HepG2 (cell line): ENCODE data around the gene TRA2B. TPM values are rescaled to one million over a fixed set of nuclear protein-coding genes. Genes with fewer than 3 reads are reported as not detected.

Experiments
- ATF7 ChIP-seq, 2 experiments: fragments of 450-650 bp in 1 of 2; sonication (generic) in 1 of 2; formaldehyde crosslinking in 1 of 2; IDR thresholded peaks; 2 replicates each; pipeline versions ENCODE4 v1.4.0 to v1.6.1; 2016 to 2020; ENCODE audit warnings: antibody characterized with exemption in 1 of 2, mild to moderate bottlenecking in 1 of 2, missing genetic modification reagents in 1 of 2
- BATF2 ChIP-seq: sonication (generic); formaldehyde crosslinking; IDR thresholded peaks from 2 replicates; pipeline ENCODE4 v1.8.0; 2022; ENCODE audit warnings: mild to moderate bottlenecking, missing genetic modification reagents, moderate library complexity
- BCLAF1 ChIP-seq: fragments of 450-650 bp; IDR thresholded peaks from 2 replicates; pipeline ENCODE4 v1.6.1; 2017; ENCODE audit warnings: mild to moderate bottlenecking
- EEA1 ChIP-seq: sonication (generic); formaldehyde crosslinking; IDR thresholded peaks from 2 replicates; pipeline ENCODE4 v1.5.1; 2020; ENCODE audit warnings: mild to moderate bottlenecking, missing genetic modification reagents, borderline replicate concordance
- HOXA5 ChIP-seq: sonication (generic); formaldehyde crosslinking; IDR thresholded peaks from 2 replicates; pipeline ENCODE4 v1.4.0; 2020; ENCODE audit warnings: missing genetic modification reagents
- KDM2A ChIP-seq: sonication (generic); formaldehyde crosslinking; IDR thresholded peaks from 2 replicates; pipeline ENCODE4 v1.4.0; 2020; ENCODE audit warnings: low read depth, missing genetic modification reagents, borderline replicate concordance
- KDM5B ChIP-seq: sonication (generic); formaldehyde crosslinking; IDR thresholded peaks from 2 replicates; pipeline ENCODE4 v1.4.0; 2020; ENCODE audit warnings: missing genetic modification reagents, mild to moderate bottlenecking, borderline replicate concordance
- KLF11 ChIP-seq: IDR thresholded peaks from 2 replicates; pipeline ENCODE4 v1.6.1; 2016; ENCODE audit warnings: missing compliant biosample characterization
- KLF12 ChIP-seq: sonication (generic); formaldehyde crosslinking; IDR thresholded peaks from 2 replicates; pipeline ENCODE4 v1.4.0; 2020; ENCODE audit warnings: missing genetic modification reagents, borderline replicate concordance
- MLLT10 ChIP-seq: sonication (generic); formaldehyde crosslinking; IDR thresholded peaks from 2 replicates; pipeline ENCODE4 v1.4.0; 2020; ENCODE audit warnings: missing genetic modification reagents
- MXD3 ChIP-seq: IDR thresholded peaks from 2 replicates; pipeline ENCODE4 v1.6.1; 2016; ENCODE audit warnings: mild to moderate bottlenecking, missing biosample characterization, missing genetic modification reagents
- PTBP1 ChIP-seq: fragments of 200-400 bp; formaldehyde crosslinking; IDR thresholded peaks from 2 replicates; pipeline ENCODE4 v1.6.1; 2018; ENCODE audit warnings: low read length, low read depth; ENCODE audit not compliant: poor library complexity, severe bottlenecking
- TCF7 ChIP-seq: sonication (generic); IDR thresholded peaks from 2 replicates; pipeline ENCODE4 v1.6.1; 2016; ENCODE audit warnings: antibody characterized with exemption, low read depth
- TFAP4 ChIP-seq: sonication (generic); IDR thresholded peaks from 2 replicates; pipeline ENCODE4 v1.6.1; 2016; ENCODE audit warnings: low read depth, borderline replicate concordance
- TMF1 ChIP-seq: sonication (generic); formaldehyde crosslinking; IDR thresholded peaks from 2 replicates; pipeline ENCODE4 v1.8.1; 2022; ENCODE audit warnings: low read depth, missing genetic modification reagents
- U2AF2 ChIP-seq: fragments of 200-400 bp; formaldehyde crosslinking; IDR thresholded peaks from 2 replicates; pipeline ENCODE4 v1.6.1; 2017; ENCODE audit warnings: low read depth, mild to moderate bottlenecking, low read length
- XRCC5 ChIP-seq: fragments of 200-400 bp; formaldehyde crosslinking; optimal IDR thresholded peaks from 2 replicates; pipeline ENCODE3; 2017; ENCODE audit warnings: mild to moderate bottlenecking, low read length
- ZBTB14 ChIP-seq: sonication (generic); formaldehyde crosslinking; IDR thresholded peaks from 2 replicates; pipeline ENCODE4 v1.4.0; 2020; ENCODE audit warnings: missing genetic modification reagents
- ZC3H4 ChIP-seq: sonication (generic); formaldehyde crosslinking; IDR thresholded peaks from 2 replicates; pipeline ENCODE4 v1.4.0; 2020; ENCODE audit warnings: missing genetic modification reagents, borderline replicate concordance
- ZKSCAN1 ChIP-seq: fragments of 150-350 bp; IDR thresholded peaks from 2 replicates; pipeline ENCODE4 v1.6.1; 2014; ENCODE audit warnings: low read length
- ZNF138 ChIP-seq: sonication (generic); formaldehyde crosslinking; IDR thresholded peaks from 2 replicates; pipeline ENCODE4 v1.5.0; 2020; ENCODE audit warnings: mild to moderate bottlenecking, low read depth, missing genetic modification reagents
- ZNF430 ChIP-seq: sonication (generic); formaldehyde crosslinking; IDR thresholded peaks from 2 replicates; pipeline ENCODE4 v1.9.0; 2021; ENCODE audit warnings: mild to moderate bottlenecking, missing genetic modification reagents
- ZNF451 ChIP-seq: sonication (generic); formaldehyde crosslinking; IDR thresholded peaks from 2 replicates; pipeline ENCODE4 v1.5.0; 2020; ENCODE audit warnings: mild to moderate bottlenecking, missing genetic modification reagents
- ZNF496 ChIP-seq: sonication (generic); formaldehyde crosslinking; IDR thresholded peaks from 2 replicates; pipeline ENCODE4 v1.8.1; 2023; ENCODE audit warnings: mild to moderate bottlenecking, moderate library complexity, missing genetic modification reagents; ENCODE audit not compliant: insufficient replicate concordance
- ZNF7 ChIP-seq: IDR thresholded peaks from 2 replicates; pipeline ENCODE4 v1.6.1; 2016; ENCODE audit warnings: missing biosample characterization, missing genetic modification reagents
- ZNF724P ChIP-seq: sonication (generic); formaldehyde crosslinking; IDR thresholded peaks from 2 replicates; pipeline ENCODE4 v1.8.0; 2022; ENCODE audit warnings: missing genetic modification reagents, borderline replicate concordance
- ZNF775 ChIP-seq: sonication (generic); formaldehyde crosslinking; IDR thresholded peaks from 2 replicates; pipeline ENCODE4 v1.4.0; 2020; ENCODE audit warnings: missing genetic modification reagents, mild to moderate bottlenecking, moderate library complexity, borderline replicate concordance
- polyA plus RNA-seq, 8 experiments: library from polyadenylated mRNA; depleted of rRNA in 3 of 8; stranded (reverse) in 7 of 8; unstranded in 1 of 8; fragments of >200 nt; fragmentation: Illumina TruSeq in 4 of 8; extraction: Trizol in 4 of 8; gene quantifications; 2 replicates each; pipeline versions ENCODE4 v1.2.1 to v1.2.3, GENCODE V29; 2011 to 2016; ENCODE audit warnings: low read depth in 4 of 8, missing spikeins in 1 of 8, mixed read lengths in 1 of 8; ENCODE audit not compliant: insufficient read depth in 1 of 8
- total RNA-seq, 5 experiments: library from RNA; depleted of rRNA; stranded (reverse); fragments of >200 nt; fragmentation: Illumina TruSeq; extraction: Trizol; gene quantifications; 2 replicates each; pipeline ENCODE4 v1.2.3, GENCODE V29; 2016; ENCODE audit warnings: low read depth in 1 of 5

The TRA2B gene
- total and polyA plus RNA-seq, 2 of the 13 experiments (the other 11 are each of a cell fraction or from before 2014, with no cell fraction given): 105 to 241 TPM

GRCh38 chr3:185966655-185967054 lies 28.8 kb upstream of the TRA2B start (continued):
- no peak for TF ChIP-seq ZBTB14 (CRISPR knock-in tag)
- TF ChIP-seq TMF1 (CRISPR knock-in tag): 0 out of 2 replicates have a peak, but pooled peaks have one; percentile 73
- TF ChIP-seq ZNF496 (CRISPR knock-in tag): no peak
- TF ChIP-seq KLF11: no peak
- no peak for TF ChIP-seq ATF7 (IDR thresholded peaks at IDR 0.05)
- TF ChIP-seq ATF7 (CRISPR knock-in tag; IDR thresholded peaks at IDR 0.05): no peak
- TF ChIP-seq MLLT10 (CRISPR knock-in tag): no peak
- TF ChIP-seq KDM2A: no peak
- no peak for TF ChIP-seq BATF2 (CRISPR knock-in tag)
- no peak for TF ChIP-seq EEA1
- no peak for TF ChIP-seq KLF12 (CRISPR knock-in tag)
- TF ChIP-seq ZNF430 (CRISPR knock-in tag): no peak
- TF ChIP-seq ZNF138 (CRISPR knock-in tag): no peak
- TF ChIP-seq ZNF724P: no peak
- no peak for TF ChIP-seq ZKSCAN1
- no peak for TF ChIP-seq MXD3 (CRISPR knock-in tag)
- TF ChIP-seq U2AF2: no peak
- TF ChIP-seq BCLAF1: no peak
- TF ChIP-seq ZNF775: no peak
- TF ChIP-seq ZC3H4 (CRISPR knock-in tag): no peak
- TF ChIP-seq TCF7: peak; percentile 94
- TF ChIP-seq HOXA5 (CRISPR knock-in tag): peak; percentile 62; the same call in 1 of the 2 replicates
- no peak for TF ChIP-seq XRCC5
- TF ChIP-seq KDM5B (CRISPR knock-in tag): no peak
- no peak for TF ChIP-seq ZNF451 (CRISPR knock-in tag)
- no peak for TF ChIP-seq PTBP1
- peak; percentile 96 for TF ChIP-seq TFAP4
- no peak for TF ChIP-seq ZNF7 (CRISPR knock-in tag)
